Central memory CD8-positive, alpha-beta T cell (primary cell): ENCODE measurements around the gene TOX2.

Source experiments
- ATAC-seq: fragments of 150-1000 bp; cut with Tn5 transposase; replicated peaks from 2 replicates; pipeline ENCODE4 v1.10.0; 2022; ENCODE audit warnings: mild to moderate bottlenecking, moderate FRiP score, moderate number of reproducible peaks; ENCODE audit not compliant: poor library complexity, severe bottlenecking; ENCODE audit errors: extremely low read depth
- DNase-seq, 2 donors: peaks; one replicate each; pipeline ENCODE4 v3.0.0; 2021; ENCODE audit warnings: low spot score in 2 of 2
- H3K27ac Mint-ChIP-seq: one replicate; pipeline ENCODE4 v1.8.0; 2022; ENCODE audit warnings: low read depth, mild to moderate bottlenecking, moderate library complexity, mixed read lengths
- H3K27me3 Mint-ChIP-seq: one replicate; pipeline ENCODE4 v1.8.0; 2022; ENCODE audit warnings: mixed read lengths
- H3K36me3 Mint-ChIP-seq: one replicate; pipeline ENCODE4 v1.8.0; 2022; ENCODE audit warnings: mild to moderate bottlenecking, moderate library complexity, mixed read lengths; ENCODE audit not compliant: insufficient read depth
- H3K4me1 Mint-ChIP-seq: one replicate; pipeline ENCODE4 v1.8.0; 2022; ENCODE audit warnings: mixed read lengths
- H3K4me3 Mint-ChIP-seq: one replicate; pipeline ENCODE4 v1.8.0; 2022; ENCODE audit warnings: mild to moderate bottlenecking, moderate library complexity, mixed read lengths
- H3K9me3 Mint-ChIP-seq: one replicate; pipeline ENCODE4 v1.8.0; 2022; ENCODE audit warnings: mixed read lengths

The TOX2 gene

GRCh38 chr20:44008806-44009678 is 94.4 kb downstream of the TOX2 start:
- Mint-ChIP-seq H3K27me3 (peaks cover 12% of the 10 kb centered on the region), H3K9me3 (no peaks in the 10 kb centered on the region), H3K36me3 (no peaks in the 10 kb centered on the region), H3K4me3 (no peak overlapping the region), H3K27ac (no peak overlapping the region), H3K4me1 (peaks cover 25% of the 10 kb centered on the region)
- ATAC-seq (no peak), DNase-seq (no peak)

- no peaks in the 10 kb centered on the region for H3K9me3 Mint-ChIP-seq
- H3K36me3 Mint-ChIP-seq = no peaks in the 10 kb centered on the region
- no peak overlapping the region for H3K4me3 Mint-ChIP-seq
- peaks cover 8% of the 10 kb centered on the region for H3K27me3 Mint-ChIP-seq
- no peak overlapping the region for H3K27ac Mint-ChIP-seq
- DNase-seq (no peak), ATAC-seq (no peak)
- H3K4me1 Mint-ChIP-seq = peaks cover 25% of the 10 kb centered on the region
Measured at GRCh38 chr20:44009679-44009992, 95.0 kb downstream of the TOX2 start.

GRCh38 chr20:44010162-44010704 is 95.6 kb downstream of the TOX2 start:
- H3K4me1 Mint-ChIP-seq = peaks cover 25% of the 10 kb centered on the region
- no peak overlapping the region for H3K27ac Mint-ChIP-seq
- H3K9me3 Mint-ChIP-seq = no peaks in the 10 kb centered on the region
- no peaks in the 10 kb centered on the region for H3K36me3 Mint-ChIP-seq
- peaks cover 8% of the 10 kb centered on the region for H3K27me3 Mint-ChIP-seq
- DNase-seq = no peak
- ATAC-seq = no peak
- H3K4me3 Mint-ChIP-seq = no peak overlapping the region

- Mint-ChIP-seq H3K27me3 (peaks cover 8% of the 10 kb centered on the region), H3K9me3 (no peaks in the 10 kb centered on the region), H3K36me3 (no peaks in the 10 kb centered on the region), H3K27ac (no peak overlapping the region), H3K4me1 (peaks cover 25% of the 10 kb centered on the region), H3K4me3 (no peak overlapping the region)
- ATAC-seq = peak; percentile 85
- DNase-seq = peak in 1 of 2 donors; percentile 14
Measured at GRCh38 chr20:44011251-44011940, 96.7 kb downstream of the TOX2 start.

- H3K4me1 Mint-ChIP-seq = peaks cover 29% of the 10 kb centered on the region
- H3K27me3 Mint-ChIP-seq = peaks cover 8% of the 10 kb centered on the region
- H3K36me3 Mint-ChIP-seq = no peaks in the 10 kb centered on the region
- H3K27ac Mint-ChIP-seq = no peak overlapping the region
- DNase-seq (no peak), ATAC-seq (no peak)
- H3K9me3 Mint-ChIP-seq = no peaks in the 10 kb centered on the region
- H3K4me3 Mint-ChIP-seq = no peak overlapping the region
Measured at GRCh38 chr20:44012466-44013226, 98.0 kb downstream of the TOX2 start.

- no peak for ATAC-seq
Measured at GRCh38 chr20:44014807-44015732, 100.4 kb downstream of the TOX2 start.

GRCh38 chr20:44015733-44016103 is 101.1 kb downstream of the TOX2 start:
- H3K4me1 Mint-ChIP-seq = peaks cover 48% of the 10 kb centered on the region
- H3K4me3 Mint-ChIP-seq = no peak overlapping the region
- no peak overlapping the region for H3K27ac Mint-ChIP-seq
- DNase-seq (no peak), ATAC-seq (no peak)
- H3K36me3 Mint-ChIP-seq = peaks cover 2% of the 10 kb centered on the region
- H3K27me3 Mint-ChIP-seq = peaks cover 7% of the 10 kb centered on the region
- no peaks in the 10 kb centered on the region for H3K9me3 Mint-ChIP-seq

More at GRCh38 chr20:44014807-44015732, 100.4 kb downstream of the TOX2 start:
- Mint-ChIP-seq H3K27me3 (peaks cover 8% of the 10 kb centered on the region), H3K4me1 (peaks cover 49% of the 10 kb centered on the region), H3K9me3 (no peaks in the 10 kb centered on the region), H3K4me3 (no peak overlapping the region), H3K27ac (no peak overlapping the region), H3K36me3 (peaks cover 2% of the 10 kb centered on the region)
- no peak for DNase-seq

GRCh38 chr20:44016525-44016924 is 101.9 kb downstream of the TOX2 start:
- peaks cover 48% of the 10 kb centered on the region for H3K4me1 Mint-ChIP-seq
- no peak for DNase-seq
- no peak for ATAC-seq
- no peak overlapping the region for H3K27ac Mint-ChIP-seq
- peaks cover 2% of the 10 kb centered on the region for H3K36me3 Mint-ChIP-seq
- H3K27me3 Mint-ChIP-seq = no peaks in the 10 kb centered on the region
- H3K4me3 Mint-ChIP-seq = no peak overlapping the region
- no peaks in the 10 kb centered on the region for H3K9me3 Mint-ChIP-seq

- H3K4me3 Mint-ChIP-seq = no peak overlapping the region
- DNase-seq (no peak), ATAC-seq (no peak)
- no peaks in the 10 kb centered on the region for H3K9me3 Mint-ChIP-seq
- H3K36me3 Mint-ChIP-seq = peaks cover 2% of the 10 kb centered on the region
- H3K4me1 Mint-ChIP-seq = peaks cover 47% of the 10 kb centered on the region
- H3K27ac Mint-ChIP-seq = no peak overlapping the region
- peaks cover under 1% of the 10 kb centered on the region for H3K27me3 Mint-ChIP-seq
Measured at GRCh38 chr20:44017211-44017610, 102.6 kb downstream of the TOX2 start.

- H3K9me3 Mint-ChIP-seq = no peaks in the 10 kb centered on the region
- ATAC-seq (no peak), DNase-seq (no peak)
- no peak overlapping the region for H3K27ac Mint-ChIP-seq
- peaks cover 2% of the 10 kb centered on the region for H3K36me3 Mint-ChIP-seq
- no peak overlapping the region for H3K4me3 Mint-ChIP-seq
- peaks cover 7% of the 10 kb centered on the region for H3K27me3 Mint-ChIP-seq
- peaks cover 52% of the 10 kb centered on the region for H3K4me1 Mint-ChIP-seq
Measured at GRCh38 chr20:44017905-44018258, 103.2 kb downstream of the TOX2 start.

GRCh38 chr20:44018259-44018941 is 103.7 kb downstream of the TOX2 start:
- Mint-ChIP-seq H3K27ac (no peak overlapping the region), H3K36me3 (peaks cover 2% of the 10 kb centered on the region), H3K27me3 (peaks cover 12% of the 10 kb centered on the region), H3K9me3 (no peaks in the 10 kb centered on the region), H3K4me3 (peak overlapping the region; percentile 76), H3K4me1 (peaks cover 48% of the 10 kb centered on the region)
- ATAC-seq = no peak
- no peak for DNase-seq
